GM20000 (cell line): ENCODE measurements around the gene KHDC4.

Source experiments
- DNase-seq: peaks from one replicate; pipeline ENCODE4 v3.0.0; 2012; ENCODE audit warnings: low spot score
- CTCF ChIP-seq: IDR thresholded peaks from 2 replicates; pipeline ENCODE4 v1.5.1; 2012; ENCODE audit warnings: mild to moderate bottlenecking, control low read depth; ENCODE audit errors: extremely low read depth, missing control alignments

Gene KHDC4

GRCh38 chr1:155978325-155978972 is 44.2 kb upstream of the KHDC4 start, which contains the start of gene ARHGEF2:
Gene ARHGEF2, minus strand, starts transcription at chr1:155978547. Its CDS starts 120 bp downstream, at chr1:155978427.
- peak; percentile 91 for DNase-seq
- peak; percentile 29 for TF ChIP-seq CTCF

- peak; percentile 60 for DNase-seq
- TF ChIP-seq CTCF = no peak
Observed at GRCh38 chr1:155977690-155978324, 43.6 kb upstream of the KHDC4 start.

GRCh38 chr1:155976913-155977689 is 42.9 kb upstream of the KHDC4 start:
- TF ChIP-seq CTCF = no peak
- no peak for DNase-seq

GRCh38 chr1:155976062-155976912 is 42.1 kb upstream of the KHDC4 start:
- TF ChIP-seq CTCF = no peak
- DNase-seq = peak; percentile 57

GRCh38 chr1:155975375-155976061 is 41.3 kb upstream of the KHDC4 start:
- no peak for TF ChIP-seq CTCF
- no peak for DNase-seq

- DNase-seq = no peak
- no peak for TF ChIP-seq CTCF
Observed at GRCh38 chr1:155974208-155975115, 40.2 kb upstream of the KHDC4 start.
